GM23338 (cell line): Measurements from ENCODE around the gene EIF3B. TPM values are rescaled to one million over a fixed set of nuclear protein-coding genes. Genes with fewer than 3 reads are reported as not detected.

Source experiments
- ATAC-seq: fragments of 200-7000 bp; cut with Tn5 transposase; 3 replicates; pipeline ENCODE4 v1.9.1; 2020
- DNase-seq: peaks from one replicate; pipeline ENCODE4 v3.0.0-alpha.2; 2015; ENCODE audit warnings: low spot score
- H2AFZ ChIP-seq: fragments of 200-600 bp; sonication (generic); 2 replicates; pipeline ENCODE4 v1.8.0; 2016; ENCODE audit warnings: antibody characterized with exemption, mild to moderate bottlenecking, moderate library complexity
- H3F3A ChIP-seq: fragments of 200-600 bp; sonication (generic); replicated peaks from 2 replicates; pipeline ENCODE4 v1.8.0; 2017; ENCODE audit warnings: antibody characterized with exemption, mixed run types, low read depth
- H3K27ac ChIP-seq: fragments of 200-600 bp; sonication (generic); 2 replicates; pipeline ENCODE4 v1.6.1; 2016; ENCODE audit warnings: low read depth
- H3K27me3 ChIP-seq: fragments of 200-600 bp; sonication (generic); 2 replicates; pipeline ENCODE4 v1.8.0; 2016; ENCODE audit warnings: mild to moderate bottlenecking, mixed run types, moderate library complexity; ENCODE audit not compliant: insufficient read depth
- H3K36me3 ChIP-seq: fragments of 200-600 bp; sonication (generic); 2 replicates; pipeline ENCODE4 v1.8.0; 2016; ENCODE audit warnings: mild to moderate bottlenecking; ENCODE audit not compliant: insufficient read depth
- H3K4me1 ChIP-seq: fragments of 200-600 bp; sonication (generic); 2 replicates; pipeline ENCODE4 v1.8.0; 2016; ENCODE audit warnings: mild to moderate bottlenecking, moderate library complexity; ENCODE audit not compliant: insufficient read depth
- H3K4me2 ChIP-seq: fragments of 200-600 bp; sonication (generic); 2 replicates; pipeline ENCODE4 v1.7.1; 2017; ENCODE audit warnings: mixed run types
- H3K4me3 ChIP-seq: fragments of 200-600 bp; sonication (generic); 2 replicates; pipeline ENCODE4 v1.6.1; 2016; ENCODE audit warnings: mixed run types
- H3K79me2 ChIP-seq: fragments of 200-600 bp; sonication (generic); replicated peaks from 2 replicates; pipeline ENCODE4 v1.8.0; 2017; ENCODE audit warnings: mild to moderate bottlenecking; ENCODE audit not compliant: insufficient read depth
- H3K9me2 ChIP-seq: fragments of 200-600 bp; sonication (generic); 2 replicates; pipeline ENCODE4 v1.8.0; 2017; ENCODE audit not compliant: insufficient read depth
- H4K20me1 ChIP-seq: fragments of 200-600 bp; sonication (generic); replicated peaks from 2 replicates; pipeline ENCODE4 v1.8.0; 2017; ENCODE audit warnings: mild to moderate bottlenecking; ENCODE audit not compliant: insufficient read depth
- H3K27ac Mint-ChIP-seq: 2 replicates; pipeline ENCODE4 v1.8.0; 2020; ENCODE audit warnings: inconsistent platforms, mild to moderate bottlenecking, moderate library complexity, mixed read lengths
- H3K27me3 Mint-ChIP-seq: 3 replicates; pipeline ENCODE4 v1.8.0; 2022; ENCODE audit warnings: low read depth, mild to moderate bottlenecking, moderate library complexity, mixed read lengths, inconsistent platforms; ENCODE audit not compliant: insufficient read depth, poor library complexity
- H3K36me3 Mint-ChIP-seq: 3 replicates; pipeline ENCODE4 v1.8.0; 2021; ENCODE audit warnings: low read depth, mild to moderate bottlenecking, inconsistent platforms, moderate library complexity, mixed read lengths
- H3K4me1 Mint-ChIP-seq: 3 replicates; pipeline ENCODE4 v1.8.0; 2020; ENCODE audit warnings: mild to moderate bottlenecking, inconsistent platforms, mixed read lengths
- H3K4me3 Mint-ChIP-seq: 3 replicates; pipeline ENCODE4 v1.8.0; 2021; ENCODE audit warnings: moderate library complexity, mild to moderate bottlenecking, inconsistent platforms, mixed read lengths
- H3K9me3 Mint-ChIP-seq: 3 replicates; pipeline ENCODE4 v1.8.0; 2020; ENCODE audit warnings: moderate library complexity, mild to moderate bottlenecking, inconsistent platforms, mixed read lengths
- CREB1 ChIP-seq: fragments of 250-450 bp; sonication (Bioruptor Pico); IDR thresholded peaks from 2 replicates; pipeline ENCODE4 v1.5.0; 2020; ENCODE audit warnings: low read depth, mild to moderate bottlenecking, moderate library complexity
- CTCF ChIP-seq, 2 experiments: fragments of 200-600 bp in 1 of 2; sonication (generic) in 1 of 2; conservative IDR thresholded peaks; 2 replicates each; pipeline versions ENCODE4 v1.5.1 to v1.6.1; 2016 to 2017; ENCODE audit warnings: antibody characterized with exemption in 2 of 2, low read depth in 2 of 2, mild to moderate bottlenecking in 2 of 2, moderate library complexity in 1 of 2
- EZH2 ChIP-seq: fragments of 200-600 bp; sonication (generic); IDR thresholded peaks from one replicate; pipeline ENCODE4 v1.8.0; 2017; ENCODE audit warnings: antibody characterized with exemption, mild to moderate bottlenecking, low read depth; ENCODE audit not compliant: unreplicated experiment
- EZH2phosphoT487 ChIP-seq: fragments of 200-600 bp; sonication (generic); IDR thresholded peaks from one replicate; pipeline ENCODE4 v1.8.1; 2018; ENCODE audit warnings: antibody characterized with exemption; ENCODE audit not compliant: unreplicated experiment
- JUNB ChIP-seq: IDR thresholded peaks from one replicate; pipeline ENCODE4 v1.6.1; 2016; ENCODE audit warnings: antibody characterized with exemption; ENCODE audit not compliant: unreplicated experiment
- NANOG ChIP-seq: IDR thresholded peaks from 2 replicates; pipeline ENCODE4 v1.6.1; 2016; ENCODE audit warnings: antibody characterized with exemption, borderline replicate concordance
- POLR2AphosphoS5 ChIP-seq: IDR thresholded peaks from 2 replicates; pipeline ENCODE4 v1.6.1; 2016; ENCODE audit warnings: antibody characterized with exemption, low read depth
- REST ChIP-seq: IDR thresholded peaks from one replicate; pipeline ENCODE4 v1.6.1; 2018; ENCODE audit warnings: antibody characterized with exemption; ENCODE audit not compliant: unreplicated experiment
- STAT1 ChIP-seq: IDR thresholded peaks from one replicate; pipeline ENCODE4 v1.6.1; 2016; ENCODE audit warnings: antibody characterized with exemption; ENCODE audit not compliant: unreplicated experiment
- ZNF114 ChIP-seq: fragments of 250-450 bp; sonication (Bioruptor Pico); IDR thresholded peaks from 2 replicates; pipeline ENCODE4 v1.5.0; 2020; ENCODE audit warnings: mild to moderate bottlenecking, moderate library complexity
- ZNF331 ChIP-seq: fragments of 250-450 bp; sonication (Bioruptor Pico); IDR thresholded peaks from 2 replicates; pipeline ENCODE4 v1.5.0; 2020; ENCODE audit warnings: low read depth, mild to moderate bottlenecking, moderate library complexity
- ZNF462 ChIP-seq: fragments of 250-450 bp; sonication (Bioruptor Pico); IDR thresholded peaks from 2 replicates; pipeline ENCODE4 v1.5.0; 2020; ENCODE audit warnings: mild to moderate bottlenecking, moderate library complexity
- polyA plus RNA-seq: library from polyadenylated mRNA; unstranded; fragments of >200 nt; fragmentation: Nextera tagmentation; extraction: Ambion mirVana; gene quantifications from 2 replicates; pipeline ENCODE4 v1.2.1, GENCODE V29; 2016
- total RNA-seq: library from RNA; depleted of rRNA; stranded (reverse); fragments of >200 nt; shearing (Covaris generic); gene quantifications from 2 replicates; pipeline ENCODE4 v1.2.3, GENCODE V29; 2014
- TF ChIP-seq, protein P1 (sequence below): IDR thresholded peaks from 2 replicates; pipeline ENCODE4 v1.6.1; 2016; ENCODE audit warnings: antibody characterized with exemption

Gene EIF3B
- total and polyA plus RNA-seq, 2 experiments from 2014 or later: 106 to 355 TPM

- Histone ChIP-seq H3K4me3 (no peak overlapping the region), H4K20me1 (no peaks in the 10 kb centered on the region; the same call in none of the 2 replicates), H3F3A (0 out of 2 replicates have a peak, but pooled peaks cover 5% of the 10 kb centered on the region), H2AFZ (no peak overlapping the region), H3K27ac (no peak overlapping the region), H3K9me2 (no peaks in the 10 kb centered on the region), H3K27me3 (no peaks in the 10 kb centered on the region), H3K4me1 (no peaks in the 10 kb centered on the region; the same call in 1 of the 2 replicates), H3K36me3 (no peaks in the 10 kb centered on the region), H3K79me2 (peaks cover 69% of the 10 kb centered on the region), H3K4me2 (no peak overlapping the region)
- Mint-ChIP-seq H3K27me3 (peaks cover 12% of the 10 kb centered on the region), H3K36me3 (peaks cover 25% of the 10 kb centered on the region; the same call in 2 of the 3 replicates), H3K4me1 (no peaks in the 10 kb centered on the region), H3K9me3 (no peaks in the 10 kb centered on the region), H3K4me3 (no peak overlapping the region), H3K27ac (no peak overlapping the region)
- TF ChIP-seq STAT1 (no peak), ZNF114 (CRISPR knock-in tag) (no peak), POLR2AphosphoS5 (no peak), ZNF331 (CRISPR knock-in tag) (no peak), CTCF (conservative IDR thresholded peaks at IDR 0.05; ENCODE audit: low read depth in 2 of 2) (no peak), EZH2phosphoT487 (no peak), NANOG (no peak), EZH2 (no peak), CREB1 (CRISPR knock-in tag) (no peak), REST (no peak), ZNF462 (CRISPR knock-in tag) (no peak), JUNB (no peak)
- TF ChIP-seq, protein P1, sequence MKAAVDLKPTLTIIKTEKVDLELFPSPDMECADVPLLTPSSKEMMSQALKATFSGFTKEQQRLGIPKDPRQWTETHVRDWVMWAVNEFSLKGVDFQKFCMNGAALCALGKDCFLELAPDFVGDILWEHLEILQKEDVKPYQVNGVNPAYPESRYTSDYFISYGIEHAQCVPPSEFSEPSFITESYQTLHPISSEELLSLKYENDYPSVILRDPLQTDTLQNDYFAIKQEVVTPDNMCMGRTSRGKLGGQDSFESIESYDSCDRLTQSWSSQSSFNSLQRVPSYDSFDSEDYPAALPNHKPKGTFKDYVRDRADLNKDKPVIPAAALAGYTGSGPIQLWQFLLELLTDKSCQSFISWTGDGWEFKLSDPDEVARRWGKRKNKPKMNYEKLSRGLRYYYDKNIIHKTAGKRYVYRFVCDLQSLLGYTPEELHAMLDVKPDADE: no peak
- no peak for ATAC-seq
- DNase-seq: no peak
Measured at GRCh38 chr7:2350055-2350454, 4.6 kb upstream of the EIF3B start.
